NCI-H1436 (cell line): ENCODE data around the gene SRSF6.
"Not testable (repeated sequence)": the region's sequence is repeated elsewhere in the genome, so short reads cannot be mapped to it uniquely, and the experiment has no call there.

Source experiments
- DNase-seq: peaks from one replicate; lab custom pipeline; 2025; lab: John Stamatoyannopoulos, UW

SRSF6 gene

DNA sequence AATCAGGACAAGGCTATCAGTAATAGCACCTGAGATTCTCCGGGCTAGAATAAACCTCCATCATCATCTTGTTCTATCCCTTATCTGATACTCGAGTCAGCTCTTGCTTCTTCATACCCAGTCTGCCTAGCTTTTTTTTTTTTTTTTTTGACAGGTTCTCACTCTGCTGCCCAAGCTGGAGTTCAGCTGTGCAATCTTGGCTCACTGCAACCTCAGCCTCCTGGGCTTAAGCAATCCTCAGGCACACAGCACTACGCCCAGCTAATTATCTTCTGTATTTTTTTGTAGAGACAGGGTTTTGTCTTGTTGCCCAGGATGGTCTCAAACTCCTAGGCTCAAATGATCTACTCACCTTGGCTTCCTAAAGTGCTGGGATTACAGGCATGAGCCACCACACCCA lies 19.5 kb downstream of the SRSF6 start:
- no peak for DNase-seq

DNA sequence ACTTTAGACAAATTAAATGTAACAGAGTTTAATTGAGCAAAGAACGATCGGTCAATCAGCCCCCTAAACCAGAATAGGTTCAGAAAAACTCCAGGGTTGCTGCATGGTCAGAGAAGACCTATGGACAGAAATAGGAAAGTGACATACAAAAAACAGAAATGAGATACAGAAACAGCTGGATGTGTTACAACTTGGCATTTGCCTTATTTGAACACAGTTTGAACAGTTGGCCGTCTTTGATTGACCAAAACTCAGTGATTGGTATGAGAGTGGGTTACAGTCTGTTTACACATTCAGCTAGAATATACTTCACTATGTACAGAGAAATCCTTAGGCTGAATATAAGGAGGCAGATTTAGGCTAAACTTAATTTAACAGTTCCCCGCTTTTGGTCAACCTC lies 19.9 kb downstream of the SRSF6 start:
- no peak for DNase-seq

GRCh38 chr20:43490038-43490437 lies 32.3 kb downstream of the SRSF6 start:
- DNase-seq, result no peak

DNA sequence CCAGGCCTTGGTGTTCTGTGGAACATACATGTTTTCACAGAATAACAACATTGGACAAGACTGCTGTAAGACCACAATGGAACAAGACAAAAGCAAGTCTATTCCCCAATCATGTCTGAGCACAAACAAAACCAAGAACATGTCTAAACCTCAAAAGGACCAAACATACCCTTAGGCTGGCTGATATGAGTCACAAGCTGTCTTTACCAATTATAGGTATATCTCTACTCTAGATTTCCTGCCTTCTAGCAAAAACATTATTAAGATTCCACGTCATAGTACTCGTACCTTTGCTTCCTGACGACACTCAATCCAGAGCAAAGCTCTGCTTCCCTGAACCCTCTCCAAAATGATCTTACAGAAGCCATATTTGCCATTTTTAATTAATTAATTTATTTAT lies 34.4 kb downstream of the SRSF6 start:
- no peak for DNase-seq

GRCh38 chr20:43495388-43495787 lies 37.7 kb downstream of the SRSF6 start:
- DNase-seq, result no peak

DNA sequence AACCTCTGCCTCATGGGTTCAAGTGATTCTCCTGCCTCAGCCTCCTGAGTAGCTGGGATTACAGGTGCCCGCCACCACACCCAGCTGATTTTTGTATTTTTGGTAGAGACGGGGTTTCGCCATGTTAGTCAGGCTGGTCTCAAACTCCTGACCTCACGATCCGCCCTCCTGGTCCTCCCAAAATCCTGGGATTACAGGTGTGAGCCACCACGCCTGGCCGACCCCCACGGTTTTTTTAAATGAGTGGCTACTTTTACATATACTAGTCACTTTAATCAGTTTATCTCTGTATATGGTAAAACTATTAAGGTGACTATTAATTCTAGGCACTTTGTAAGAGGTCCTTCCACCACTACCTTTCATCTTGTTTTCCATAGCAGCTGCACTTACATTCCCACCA lies 44.3 kb downstream of the SRSF6 start:
- DNase-seq, result not testable (repeated sequence)

- DNase-seq, result no peak
Observed at GRCh38 chr20:43506238-43506637, 48.5 kb downstream of the SRSF6 start.

GRCh38 chr20:43507150-43508080 lies 49.7 kb downstream of the SRSF6 start, which contains the start of gene L3MBTL1:
Gene L3MBTL1 (plus strand): TSS chr20:43507697. CDS start chr20:43513504, 5,807 bp downstream.
- no peak for DNase-seq

DNA sequence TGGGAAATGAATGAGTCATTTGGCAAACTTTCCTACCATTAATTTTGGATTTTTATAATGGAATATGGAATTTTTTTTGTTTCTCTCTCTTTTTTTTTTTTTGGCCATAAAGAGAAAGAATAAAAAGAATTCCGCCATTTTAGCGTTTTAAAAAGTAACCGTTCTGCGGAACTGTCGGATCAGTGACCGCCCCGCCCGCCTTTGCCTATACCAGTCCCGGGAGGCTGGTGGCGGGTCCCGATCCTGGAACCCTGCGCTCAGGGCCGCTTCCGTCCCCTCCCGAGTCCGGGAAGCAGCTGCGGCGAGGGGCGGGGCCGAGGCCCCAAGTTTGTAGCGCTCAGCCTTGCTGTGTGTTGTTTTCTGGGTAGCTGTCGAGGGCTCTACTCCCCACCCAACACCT lies 50.4 kb downstream of the SRSF6 start:
- no peak for DNase-seq

DNA sequence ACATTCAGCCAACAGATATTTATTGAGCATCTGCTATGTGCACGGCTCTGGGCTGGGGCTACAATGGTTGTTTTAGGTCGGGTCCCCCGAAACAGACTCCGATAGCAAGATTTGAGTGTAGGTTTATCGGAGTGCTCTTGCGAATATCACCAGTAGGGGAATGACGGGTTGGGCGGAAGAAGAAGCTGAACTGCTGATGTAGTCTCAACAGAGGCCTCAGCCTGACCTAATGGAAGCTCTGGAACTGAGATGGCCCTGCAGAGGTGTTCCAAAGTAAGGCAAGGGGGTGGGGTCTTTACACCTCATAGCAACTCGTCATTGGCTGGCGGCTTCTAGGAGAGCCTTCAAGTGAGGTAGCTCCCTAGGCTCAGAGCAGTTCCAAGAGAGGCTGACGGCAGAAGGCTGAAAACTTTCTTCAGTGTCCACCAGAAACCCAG lies 50.9 kb downstream of the SRSF6 start:
- no peak for DNase-seq

- no peak for DNase-seq
Observed at GRCh38 chr20:43511879-43512278, 54.2 kb downstream of the SRSF6 start.

DNA sequence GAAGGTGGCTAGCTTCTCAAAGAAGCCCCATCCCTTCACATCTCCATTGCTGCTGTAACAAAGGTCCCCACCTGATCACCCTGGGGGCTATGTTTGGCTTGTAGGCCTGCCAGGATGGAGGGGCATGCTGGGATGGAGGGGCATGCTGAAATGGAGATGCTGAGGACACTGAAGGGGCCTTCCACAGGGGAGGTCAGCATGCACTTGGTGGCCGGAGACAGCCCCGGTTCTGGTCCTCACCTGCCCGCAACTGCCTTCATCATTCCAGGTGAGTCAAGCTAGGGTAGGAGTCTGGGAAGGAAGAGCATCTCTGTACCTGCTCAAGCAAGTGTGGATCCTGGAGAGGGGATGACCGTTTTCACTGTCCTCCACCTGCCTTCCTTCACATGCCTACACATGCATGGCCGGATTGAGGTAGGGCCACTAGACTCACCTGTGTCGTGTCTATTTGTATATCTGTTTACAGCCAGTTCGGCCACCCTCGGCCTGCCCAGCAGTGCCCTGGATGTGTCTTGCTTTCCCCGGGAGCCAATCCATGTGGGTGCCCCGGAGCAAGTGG lies 55.8 kb downstream of the SRSF6 start:
- no peak for DNase-seq
